OCI-LY7 (cell line): ENCODE data around the gene OSCAR. TPM values are rescaled to one million over a fixed set of nuclear protein-coding genes. Genes with fewer than 3 reads are reported as not detected.

Experiments used
- BruUV-seq: library from RNA; stranded (reverse); fragments of 400-500 nt; replicated peaks from 2 replicates; lab custom pipeline; 2021; lab: Mats Ljungman, UMichigan
- CTCF ChIA-PET: fragments of 300-600 bp; sonication (Branson Sonifier 250); formaldehyde crosslinking; loops from one replicate; lab custom pipeline; 2022; ENCODE audit warnings: antibody characterized with exemption; ENCODE audit not compliant: unreplicated experiment; lab: Charles Lee
- POLR2A ChIA-PET: fragments of 300-600 bp; sonication (Branson Sonifier 250); formaldehyde crosslinking; loops from one replicate; lab custom pipeline; 2022; ENCODE audit warnings: antibody characterized with exemption; lab: Charles Lee
- DNase-seq: peaks from one replicate; pipeline ENCODE4 v3.0.0-alpha.2; 2015; ENCODE audit warnings: low spot score
- H2AFZ ChIP-seq: fragments of 200-600 bp; sonication (generic), shearing (Covaris generic); 2 replicates; pipeline ENCODE4 v1.6.1; 2014; ENCODE audit warnings: mild to moderate bottlenecking, antibody characterized with exemption, low read length, moderate library complexity
- H3K27ac ChIP-seq: fragments of 200-600 bp; sonication (generic); 2 replicates; pipeline ENCODE4 v1.5.1; 2014; ENCODE audit warnings: mixed run types, low read depth, mild to moderate bottlenecking, moderate library complexity, low read length, inconsistent platforms; ENCODE audit not compliant: poor library complexity, severe bottlenecking
- H3K36me3 ChIP-seq: fragments of 200-600 bp; sonication (generic); 2 replicates; pipeline ENCODE4 v1.6.1; 2014; ENCODE audit warnings: mild to moderate bottlenecking, antibody characterized with exemption, low read length, moderate library complexity, mixed read lengths; ENCODE audit not compliant: insufficient read depth
- H3K4me1 ChIP-seq: fragments of 200-600 bp; sonication (generic); 2 replicates; pipeline ENCODE4 v1.5.1; 2014; ENCODE audit warnings: mild to moderate bottlenecking, low read length; ENCODE audit not compliant: insufficient read depth, poor library complexity, severe bottlenecking
- H3K4me2 ChIP-seq: fragments of 200-600 bp; sonication (generic); 2 replicates; pipeline ENCODE4 v1.6.1; 2014; ENCODE audit warnings: mild to moderate bottlenecking, low read length
- H3K4me3 ChIP-seq: fragments of 200-600 bp; sonication (generic); 2 replicates; pipeline ENCODE4 v1.5.1; 2014; ENCODE audit warnings: mild to moderate bottlenecking, low read depth, low read length; ENCODE audit not compliant: poor library complexity, severe bottlenecking
- H3K79me2 ChIP-seq: fragments of 200-600 bp; sonication (generic); 2 replicates; pipeline ENCODE4 v1.6.1; 2016; ENCODE audit warnings: low read depth, mild to moderate bottlenecking, low read length, moderate library complexity, mixed read lengths; ENCODE audit not compliant: insufficient read depth
- H3K9me2 ChIP-seq: fragments of 200-600 bp; sonication (generic); 2 replicates; pipeline ENCODE4 v1.6.1; 2016; ENCODE audit warnings: mild to moderate bottlenecking, low read length, mixed read lengths; ENCODE audit not compliant: insufficient read depth
- H3K9me3 ChIP-seq: fragments of 200-600 bp; sonication (generic); 2 replicates; pipeline ENCODE4 v1.6.1; 2014; ENCODE audit warnings: mild to moderate bottlenecking, mixed run types, low read length, mixed read lengths
- H4K20me1 ChIP-seq: fragments of 200-600 bp; sonication (generic); 2 replicates; pipeline ENCODE4 v1.6.1; 2014; ENCODE audit warnings: mild to moderate bottlenecking, antibody characterized with exemption, low read length, moderate library complexity, mixed read lengths; ENCODE audit not compliant: insufficient read depth
- CTCF ChIP-seq: fragments of 200-600 bp; sonication (generic); conservative IDR thresholded peaks from 2 replicates; pipeline ENCODE4 v1.5.1; 2014; ENCODE audit warnings: mild to moderate bottlenecking, antibody characterized with exemption, low read length, moderate library complexity, mixed read lengths
- EZH2phosphoT487 ChIP-seq: fragments of 200-600 bp; sonication (generic); IDR thresholded peaks from 2 replicates; pipeline ENCODE4 v1.6.1; 2018; ENCODE audit warnings: low read depth, borderline replicate concordance, mild to moderate bottlenecking, mixed run types, antibody characterized with exemption, low read length, moderate library complexity, mixed read lengths
- intact Hi-C: fragments of 100-400 bp; cut with micrococcal nuclease; formaldehyde crosslinking; loops from one replicate; pipeline ENCODE4 v1.10.0; 2022; ENCODE audit not compliant: unreplicated experiment
- total RNA-seq, 2 experiments: library from RNA; depleted of rRNA in 1 of 2; stranded (reverse); fragments of >200 nt in 1 of 2; shearing (Covaris generic) in 1 of 2; gene quantifications; 2 replicates each; pipeline ENCODE4 v1.2.3, GENCODE V29; 2014 to 2022

The OSCAR gene
- total RNA-seq, 2 experiments from 2014 or later, result 0.32 TPM; not detected in 1

DNA sequence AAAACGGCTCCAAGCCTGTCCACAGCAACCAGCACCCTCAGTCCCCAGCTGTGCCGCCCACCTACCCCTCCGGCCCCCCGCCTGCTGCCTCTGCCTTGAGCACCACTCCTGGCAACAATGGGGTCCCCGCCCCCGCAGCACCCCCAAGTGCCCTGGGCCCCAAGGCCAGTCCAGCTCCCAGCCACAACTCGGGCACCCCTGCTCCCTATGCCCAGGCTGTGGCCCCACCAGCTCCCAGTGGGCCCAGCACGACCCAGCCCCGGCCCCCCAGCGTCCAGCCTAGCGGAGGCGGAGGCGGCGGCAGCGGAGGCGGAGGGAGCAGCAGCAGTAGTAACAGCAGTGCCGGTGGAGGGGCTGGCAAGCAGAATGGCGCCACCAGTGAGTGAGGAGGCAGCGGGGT, 47.6 kb upstream of the OSCAR start:
- no peaks in the 10 kb centered on the region for H3K9me2 ChIP-seq
- no peaks in the 10 kb centered on the region for H3K9me3 ChIP-seq
- intact Hi-C loops, result no loop called here
- no peak overlapping the region for H3K27ac ChIP-seq
- H3K4me2 ChIP-seq, result no peak overlapping the region
- CTCF ChIA-PET, result no interaction called here
- TF ChIP-seq EZH2phosphoT487 (no peak), CTCF (no peak)
- BruUV-seq, result no TSS peak
- H3K4me1 ChIP-seq, result no peaks in the 10 kb centered on the region
- no peaks in the 10 kb centered on the region for H4K20me1 ChIP-seq
- H3K36me3 ChIP-seq, result peaks cover 96% of the 10 kb centered on the region
- no peak overlapping the region for H2AFZ ChIP-seq
- no peaks in the 10 kb centered on the region for H3K79me2 ChIP-seq
- no peak overlapping the region for H3K4me3 ChIP-seq
- POLR2A ChIA-PET, result no interaction called here
- no peak for DNase-seq

GRCh38 chr19:54147676-54148075, 47.1 kb upstream of the OSCAR start:
- H3K36me3 ChIP-seq, result peaks cover 96% of the 10 kb centered on the region
- no peaks in the 10 kb centered on the region for H3K9me3 ChIP-seq
- no peak overlapping the region for H3K27ac ChIP-seq
- H3K79me2 ChIP-seq, result no peaks in the 10 kb centered on the region
- BruUV-seq, result no TSS peak
- no peak overlapping the region for H3K4me2 ChIP-seq
- H3K4me1 ChIP-seq, result no peaks in the 10 kb centered on the region
- intact Hi-C loops, result no loop called here
- no peak overlapping the region for H3K4me3 ChIP-seq
- POLR2A ChIA-PET, result no interaction called here
- H2AFZ ChIP-seq, result no peak overlapping the region
- H3K9me2 ChIP-seq, result no peaks in the 10 kb centered on the region
- H4K20me1 ChIP-seq, result no peaks in the 10 kb centered on the region
- no peak for TF ChIP-seq EZH2phosphoT487
- TF ChIP-seq CTCF, result no peak
- CTCF ChIA-PET, result no interaction called here
- DNase-seq, result no peak

- no peak for DNase-seq
- Histone ChIP-seq H3K9me3 (no peaks in the 10 kb centered on the region), H3K4me2 (no peak overlapping the region), H3K36me3 (peaks cover 97% of the 10 kb centered on the region), H3K4me3 (no peak overlapping the region), H3K79me2 (peaks cover 4% of the 10 kb centered on the region; the same call in 1 of the 2 replicates), H3K27ac (no peak overlapping the region), H3K4me1 (no peaks in the 10 kb centered on the region), H4K20me1 (no peaks in the 10 kb centered on the region), H2AFZ (no peak overlapping the region), H3K9me2 (no peaks in the 10 kb centered on the region)
- POLR2A ChIA-PET, result no interaction called here
- TF ChIP-seq CTCF (no peak), EZH2phosphoT487 (no peak)
- BruUV-seq, result no TSS peak
- intact Hi-C loops, result no loop called here
- CTCF ChIA-PET, result no interaction called here
These were observed 45.0 kb upstream of the OSCAR start for GRCh38 chr19:54145541-54146158.
